ENCODE results near the gene PUM1. TPM values are rescaled to one million over a fixed set of nuclear protein-coding genes. Genes with fewer than 3 reads are reported as not detected.
"Not testable (repeated sequence)": the region's sequence is repeated elsewhere in the genome, so short reads cannot be mapped to it uniquely, and the experiment has no call there.

PUM1 gene
- polyA plus RNA-seq, 1 experiment = 71.3 TPM

GRCh38 chr1:30955448-30956015 lies 110.0 kb downstream of the PUM1 start:
- POLR2A ChIA-PET = no interaction called here
- no peak overlapping the region for H3K4me3 ChIP-seq (ENCODE audit: low read depth, low read length)
- H3K9me3 ChIP-seq (ENCODE audit: control insufficient read depth, insufficient read depth, low read length) = no peaks in the 10 kb centered on the region
- no peak overlapping the region for H3K27ac ChIP-seq (ENCODE audit: low read depth, low read length)
- no peak for DNase-seq (ENCODE audit: low read depth, low spot score)
- CTCF ChIA-PET = no interaction called here
- H3K27me3 ChIP-seq (ENCODE audit: control insufficient read depth, insufficient read depth, low read length) = no peaks in the 10 kb centered on the region
- TF ChIP-seq CTCF (IDR thresholded peaks at IDR 0.05; ENCODE audit: low read depth, low read length) = no peak

- no peaks in the 10 kb centered on the region for H3K9me3 ChIP-seq (ENCODE audit: control insufficient read depth, insufficient read depth, low read length)
- H3K27ac ChIP-seq (ENCODE audit: low read depth, low read length) = no peak overlapping the region
- DNase-seq (ENCODE audit: low read depth, low spot score) = no peak
- no peak for TF ChIP-seq CTCF (IDR thresholded peaks at IDR 0.05; ENCODE audit: low read depth, low read length)
- CTCF ChIA-PET = no interaction called here
- H3K27me3 ChIP-seq (ENCODE audit: control insufficient read depth, insufficient read depth, low read length) = no peaks in the 10 kb centered on the region
- POLR2A ChIA-PET = no interaction called here
- H3K4me3 ChIP-seq (ENCODE audit: low read depth, low read length) = no peak overlapping the region
Observed at GRCh38 chr1:30953685-30954084, 111.8 kb downstream of the PUM1 start.

DNA sequence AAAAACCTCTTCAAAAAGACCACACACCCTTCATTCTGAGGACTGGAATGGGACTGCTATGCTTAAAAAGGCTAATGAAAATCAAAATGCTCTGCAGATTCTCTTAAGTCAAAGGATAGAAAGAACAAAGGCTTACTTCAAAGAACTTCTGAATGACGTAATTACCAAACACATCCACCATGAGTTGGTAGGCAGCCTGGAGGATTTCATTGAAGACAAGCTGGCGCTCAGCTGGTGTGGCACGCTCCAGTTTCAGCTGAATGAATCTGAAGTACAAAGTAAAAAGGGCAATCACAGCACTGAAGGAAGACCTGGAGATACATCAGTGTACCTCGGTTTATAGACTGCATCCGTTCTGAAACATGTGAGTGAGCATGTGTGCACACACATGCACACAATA lies 113.4 kb downstream of the PUM1 start:
- Histone ChIP-seq H3K9me3 (ENCODE audit: control insufficient read depth, insufficient read depth, low read length) (no peaks in the 10 kb centered on the region), H3K4me3 (ENCODE audit: low read depth, low read length) (no peak overlapping the region), H3K27ac (ENCODE audit: low read depth, low read length) (no peak overlapping the region), H3K27me3 (ENCODE audit: control insufficient read depth, insufficient read depth, low read length) (no peaks in the 10 kb centered on the region)
- TF ChIP-seq CTCF (IDR thresholded peaks at IDR 0.05; ENCODE audit: low read depth, low read length) = no peak
- POLR2A ChIA-PET = no interaction called here
- CTCF ChIA-PET = no interaction called here
- no peak for DNase-seq (ENCODE audit: low read depth, low spot score)

GRCh38 chr1:30950700-30951099 lies 114.8 kb downstream of the PUM1 start:
- CTCF ChIA-PET = no interaction called here
- no peak overlapping the region for H3K27ac ChIP-seq (ENCODE audit: low read depth, low read length)
- H3K27me3 ChIP-seq (ENCODE audit: control insufficient read depth, insufficient read depth, low read length) = no peaks in the 10 kb centered on the region
- H3K9me3 ChIP-seq (ENCODE audit: control insufficient read depth, insufficient read depth, low read length) = no peaks in the 10 kb centered on the region
- no peak for DNase-seq (ENCODE audit: low read depth, low spot score)
- H3K4me3 ChIP-seq (ENCODE audit: low read depth, low read length) = no peak overlapping the region
- no peak for TF ChIP-seq CTCF (IDR thresholded peaks at IDR 0.05; ENCODE audit: low read depth, low read length)
- POLR2A ChIA-PET = no interaction called here

- CTCF ChIA-PET = no interaction called here
Observed at GRCh38 chr1:30950053-30950452, 115.5 kb downstream of the PUM1 start.

DNA sequence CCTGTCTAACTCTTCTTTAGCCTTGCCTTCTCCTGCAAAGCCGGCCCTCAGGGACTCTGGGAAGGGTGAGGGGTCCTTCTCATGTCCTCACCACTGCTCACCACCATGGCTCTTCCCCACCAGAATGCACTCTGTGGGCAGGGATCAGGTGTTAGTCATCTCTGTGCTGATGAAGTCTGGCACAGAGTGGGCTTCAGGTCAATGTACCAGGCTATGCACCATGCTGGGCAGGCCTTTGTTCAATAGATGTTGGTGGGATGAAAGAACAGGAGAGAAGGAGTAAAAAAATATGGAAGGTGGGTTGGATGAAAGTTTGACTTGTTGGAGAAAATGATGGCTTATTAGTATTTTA lies 116.1 kb downstream of the PUM1 start:
- H3K27ac ChIP-seq (ENCODE audit: low read depth, low read length); CTCF ChIA-PET; H3K9me3 ChIP-seq (ENCODE audit: control insufficient read depth, insufficient read depth, low read length); DNase-seq (ENCODE audit: low read depth, low spot score); POLR2A ChIA-PET; H3K4me3 ChIP-seq (ENCODE audit: low read depth, low read length); H3K27me3 ChIP-seq (ENCODE audit: control insufficient read depth, insufficient read depth, low read length): not testable (repeated sequence)

More at GRCh38 chr1:30950053-30950452, 115.5 kb downstream of the PUM1 start:
- POLR2A ChIA-PET = no interaction called here
- H3K9me3 ChIP-seq (ENCODE audit: control insufficient read depth, insufficient read depth, low read length) = no peaks in the 10 kb centered on the region
- no peak overlapping the region for H3K27ac ChIP-seq (ENCODE audit: low read depth, low read length)
- TF ChIP-seq CTCF (IDR thresholded peaks at IDR 0.05; ENCODE audit: low read depth, low read length) = no peak
- DNase-seq (ENCODE audit: low read depth, low spot score) = no peak
- H3K27me3 ChIP-seq (ENCODE audit: control insufficient read depth, insufficient read depth, low read length) = no peaks in the 10 kb centered on the region
- no peak overlapping the region for H3K4me3 ChIP-seq (ENCODE audit: low read depth, low read length)

DNA sequence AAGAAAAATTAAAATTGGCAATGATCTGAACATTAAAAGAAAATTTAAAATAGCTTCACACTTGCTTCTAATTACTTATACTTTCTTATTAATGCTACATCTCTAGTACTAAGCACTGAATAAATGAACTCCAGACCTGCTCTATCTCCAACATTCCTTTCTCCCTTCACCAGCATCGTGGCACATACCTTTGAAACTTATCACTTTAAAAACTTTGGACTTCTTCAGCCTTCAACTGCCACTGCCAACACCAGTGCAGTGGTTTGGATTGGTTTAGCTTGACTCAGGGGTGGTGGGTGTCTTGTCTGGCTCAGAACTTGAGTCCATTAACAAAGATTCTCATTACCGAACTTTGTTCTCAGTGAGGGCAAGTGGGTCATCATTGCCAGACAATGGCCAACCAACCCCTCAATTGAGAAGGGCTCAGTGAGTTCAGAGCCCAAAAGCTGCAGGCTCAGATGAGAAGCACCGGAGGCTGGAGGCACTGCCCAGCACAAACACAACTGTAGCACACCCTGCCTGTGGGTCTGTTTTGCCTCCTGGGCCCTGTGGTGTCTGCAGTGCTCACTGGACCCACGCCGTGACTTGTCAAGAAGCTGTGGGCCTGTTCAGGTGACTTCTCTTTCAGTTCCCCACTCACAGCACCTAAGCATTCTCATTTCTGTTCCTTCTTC lies 116.6 kb downstream of the PUM1 start:
- H3K27me3 ChIP-seq (ENCODE audit: control insufficient read depth, insufficient read depth, low read length); POLR2A ChIA-PET; H3K9me3 ChIP-seq (ENCODE audit: control insufficient read depth, insufficient read depth, low read length); H3K27ac ChIP-seq (ENCODE audit: low read depth, low read length); DNase-seq (ENCODE audit: low read depth, low spot score); H3K4me3 ChIP-seq (ENCODE audit: low read depth, low read length): not testable (repeated sequence)
- CTCF ChIA-PET = interaction anchor here (0.6 to 1.2 kb wide), 5 partner anchors 20 to 235 kb away, joined by 3 to 12 read pairs (median 3); no protein-coding TSS in a partner anchor

Measured in AG04450 (cell line).